IMR-90 (cell line): ENCODE results near the gene GIT2. TPM values are rescaled to one million over a fixed set of nuclear protein-coding genes. Genes with fewer than 3 reads are reported as not detected.

Experiments used
- ATAC-seq: fragments of 200-7000 bp; cut with Tn5 transposase; 2 replicates; pipeline ENCODE4 v1.9.1; 2020; ENCODE audit warnings: low read depth, mild to moderate bottlenecking, moderate library complexity
- BruUV-seq: library from RNA; stranded (reverse); fragments of 400-500 nt; replicated peaks from 2 replicates; lab custom pipeline; 2021; lab: Mats Ljungman, UMichigan
- CTCF ChIA-PET: fragments of 300-600 bp; formaldehyde crosslinking; extraction: SDS; loops from one replicate; lab custom pipeline; 2021; ENCODE audit warnings: antibody characterized with exemption; lab: Yijun Ruan, JAX
- POLR2A ChIA-PET: fragments of 300-600 bp; sonication (Branson Sonifier 250); formaldehyde crosslinking; loops from one replicate; lab custom pipeline; 2022; ENCODE audit warnings: antibody characterized with exemption; ENCODE audit not compliant: unreplicated experiment; lab: Charles Lee
- DNase-seq: peaks from one replicate; pipeline ENCODE4 v3.0.0; 2013
- H2AFZ ChIP-seq: replicated peaks from 2 replicates; pipeline ENCODE3; 2013; ENCODE audit warnings: low read length, mild to moderate bottlenecking; ENCODE audit not compliant: poor library complexity
- H2AK5ac ChIP-seq: 2 replicates; pipeline ENCODE4 v1.6.1; 2013; ENCODE audit warnings: low read depth, low read length, inconsistent platforms
- H2AK9ac ChIP-seq: replicated peaks from 2 replicates; pipeline ENCODE3; 2013; ENCODE audit warnings: mild to moderate bottlenecking, low read depth, low read length, moderate library complexity; ENCODE audit not compliant: poor library complexity
- H2BK120ac ChIP-seq: 2 replicates; pipeline ENCODE4 v1.6.1; 2013; ENCODE audit warnings: low read depth, low read length, inconsistent platforms
- H2BK15ac ChIP-seq: 3 replicates; pipeline ENCODE4 v1.6.1; 2013; ENCODE audit warnings: low read depth, low read length, inconsistent platforms
- H2BK20ac ChIP-seq: 2 replicates; pipeline ENCODE4 v1.6.1; 2013; ENCODE audit warnings: low read depth, mild to moderate bottlenecking, inconsistent platforms, low read length, moderate library complexity
- H2BK5ac ChIP-seq: 2 replicates; pipeline ENCODE4 v1.6.1; 2013; ENCODE audit warnings: mild to moderate bottlenecking, low read depth, low read length, inconsistent platforms; ENCODE audit not compliant: poor library complexity, severe bottlenecking
- H3K14ac ChIP-seq: replicated peaks from 2 replicates; pipeline ENCODE4 v1.6.1; 2013; ENCODE audit warnings: low read depth, low read length, inconsistent platforms
- H3K18ac ChIP-seq: 2 replicates; pipeline ENCODE4 v1.6.1; 2013; ENCODE audit warnings: low read depth, low read length, control low read depth
- H3K23ac ChIP-seq: 2 replicates; pipeline ENCODE4 v1.6.1; 2013; ENCODE audit warnings: low read depth, low read length, inconsistent platforms
- H3K27ac ChIP-seq: 2 replicates; pipeline ENCODE4 v1.5.1; 2013; ENCODE audit warnings: mild to moderate bottlenecking, control low read depth, low read length; ENCODE audit not compliant: insufficient read depth
- H3K27me3 ChIP-seq: 2 replicates; pipeline ENCODE4 v1.6.1; 2013; ENCODE audit warnings: low read length; ENCODE audit not compliant: control insufficient read depth, insufficient read depth
- H3K36me3 ChIP-seq: 2 replicates; pipeline ENCODE4 v1.6.1; 2013; ENCODE audit warnings: low read length, mixed read lengths; ENCODE audit not compliant: control insufficient read depth, insufficient read depth
- H3K4ac ChIP-seq: 2 replicates; pipeline ENCODE4 v1.6.1; 2013; ENCODE audit warnings: low read depth, low read length, inconsistent platforms
- H3K4me1 ChIP-seq: 2 replicates; pipeline ENCODE4 v1.6.1; 2013; ENCODE audit warnings: low read length, mixed read lengths; ENCODE audit not compliant: control insufficient read depth, insufficient read depth
- H3K4me2 ChIP-seq: 2 replicates; pipeline ENCODE4 v1.6.1; 2013; ENCODE audit warnings: low read depth, mild to moderate bottlenecking, control low read depth, low read length, moderate library complexity
- H3K4me3 ChIP-seq: 2 replicates; pipeline ENCODE4 v1.5.1; 2013; ENCODE audit warnings: low read depth, mild to moderate bottlenecking, control low read depth, low read length, moderate library complexity; ENCODE audit not compliant: insufficient read depth
- H3K56ac ChIP-seq: 2 replicates; pipeline ENCODE4 v1.6.1; 2013; ENCODE audit warnings: low read length, inconsistent platforms; ENCODE audit not compliant: insufficient read depth; ENCODE audit errors: extremely low read depth
- H3K79me1 ChIP-seq, 2 experiments: 2 replicates each; pipeline ENCODE4 v1.6.1; 2013; ENCODE audit warnings: low read length in 2 of 2, inconsistent platforms in 1 of 2, low read depth in 1 of 2
- H3K9ac ChIP-seq: 2 replicates; pipeline ENCODE4 v1.6.1; 2013; ENCODE audit warnings: low read depth, low read length, control low read depth
- H3K9me1 ChIP-seq: 2 replicates; pipeline ENCODE4 v1.6.1; 2013; ENCODE audit warnings: low read length, inconsistent platforms; ENCODE audit not compliant: insufficient read depth
- H3K9me3 ChIP-seq: 2 replicates; pipeline ENCODE4 v1.6.1; 2013; ENCODE audit warnings: low read length; ENCODE audit not compliant: control insufficient read depth, insufficient read depth
- H4K20me1 ChIP-seq: 2 replicates; pipeline ENCODE4 v1.6.1; 2013; ENCODE audit warnings: low read length, inconsistent platforms; ENCODE audit not compliant: insufficient read depth
- H4K5ac ChIP-seq: 2 replicates; pipeline ENCODE4 v1.6.1; 2013; ENCODE audit warnings: mild to moderate bottlenecking, low read depth, low read length, control low read depth
- H4K8ac ChIP-seq, 2 experiments: 2 replicates each; pipeline ENCODE4 v1.6.1; 2013; ENCODE audit warnings: low read depth in 2 of 2, low read length in 2 of 2, control low read depth in 1 of 2, inconsistent platforms in 1 of 2
- H4K91ac ChIP-seq: 2 replicates; pipeline ENCODE4 v1.6.1; 2013; ENCODE audit warnings: low read depth, low read length, inconsistent platforms; ENCODE audit not compliant: insufficient read depth
- BHLHE40 ChIP-seq: fragments of 150-350 bp; IDR thresholded peaks from 2 replicates; pipeline ENCODE4 v1.6.1; 2016; ENCODE audit warnings: mild to moderate bottlenecking, low read depth, low read length
- CHD1 ChIP-seq: IDR thresholded peaks from 2 replicates; pipeline ENCODE4 v1.6.1; 2012; ENCODE audit warnings: low read depth, low read length, improper control_type of control experiment
- ELK1 ChIP-seq: fragments of 150-350 bp; IDR thresholded peaks from 2 replicates; pipeline ENCODE4 v1.6.1; 2016; ENCODE audit warnings: low read depth, mild to moderate bottlenecking, low read length, moderate library complexity, borderline replicate concordance
- MAFK ChIP-seq: IDR thresholded peaks from 2 replicates; pipeline ENCODE4 v1.6.1; 2012; ENCODE audit warnings: low read depth, low read length, improper control_type of control experiment
- MAZ ChIP-seq: IDR thresholded peaks from 2 replicates; pipeline ENCODE4 v1.6.1; 2012; ENCODE audit warnings: low read depth, mild to moderate bottlenecking, low read length, improper control_type of control experiment, moderate library complexity, borderline replicate concordance
- MXI1 ChIP-seq: IDR thresholded peaks from 2 replicates; pipeline ENCODE4 v1.6.1; 2012; ENCODE audit warnings: low read depth, mild to moderate bottlenecking, low read length, moderate library complexity, borderline replicate concordance
- POLR2A ChIP-seq: IDR thresholded peaks from 2 replicates; pipeline ENCODE4 v1.6.1; 2012; ENCODE audit warnings: mild to moderate bottlenecking, low read depth, low read length
- RCOR1 ChIP-seq: IDR thresholded peaks from 2 replicates; pipeline ENCODE4 v1.6.1; 2012; ENCODE audit warnings: mild to moderate bottlenecking, low read length, improper control_type of control experiment; ENCODE audit not compliant: insufficient replicate concordance
- USF2 ChIP-seq: fragments of 150-350 bp; IDR thresholded peaks from 2 replicates; pipeline ENCODE4 v1.6.1; 2017; ENCODE audit warnings: mild to moderate bottlenecking, antibody characterized with exemption, low read length, low read depth
- WGBS, 2 experiments: methylation state at CpG; one replicate each; pipeline versions ENCODE4 v1.1.5 to v1.1.7; 2013; ENCODE audit warnings: missing lambda C conversion rate in 2 of 2; ENCODE audit not compliant: insufficient read length in 1 of 2; ENCODE audit errors: extremely low coverage in 2 of 2; 5-methylcytosine and 5-hydroxymethylcytosine counted together
- dilution Hi-C: fragments of 300-500 bp; cut with HindIII; formaldehyde crosslinking; loops from one replicate; pipeline ENCODE4 v1.14.3; 2018; ENCODE audit warnings: low sequenced_read_pairs; ENCODE audit not compliant: unreplicated experiment
- in situ Hi-C: fragments of 300-500 bp; cut with MboI; formaldehyde crosslinking; loops from 3 replicates; pipeline ENCODE4 v1.14.3; 2019; ENCODE audit warnings: low sequenced_read_pairs, inconsistent platforms, mixed read lengths
- intact Hi-C: fragments of 100-400 bp; cut with micrococcal nuclease; formaldehyde crosslinking; loops from 2 replicates; pipeline ENCODE4 v1.10.0; 2022
- polyA plus RNA-seq, 3 experiments: library from polyadenylated mRNA; depleted of rRNA; stranded (reverse); fragments of >200 nt; gene quantifications; 2 replicates each; pipeline ENCODE4 v1.2.3, GENCODE V29; 2012; ENCODE audit warnings: low replicate concordance in 1 of 3
- total RNA-seq: library from RNA; depleted of rRNA; stranded (reverse); fragments of >200 nt; gene quantifications from 2 replicates; pipeline ENCODE4 v1.2.3, GENCODE V29; 2012

GIT2 gene
- total and polyA plus RNA-seq, 2 of the 4 experiments (the other 2 are of a cell fraction) = 48.0 to 71.9 TPM

GRCh38 chr12:109925185-109925840 is 70.9 kb downstream of the GIT2 start:
- no peak overlapping the region for H3K4ac ChIP-seq
- no peak for TF ChIP-seq MXI1
- no peak for TF ChIP-seq BHLHE40
- no peak for TF ChIP-seq ELK1
- no peak for TF ChIP-seq RCOR1
- TF ChIP-seq POLR2A = no peak
- no peak for TF ChIP-seq CHD1
- no peak for TF ChIP-seq MAZ
- TF ChIP-seq MAFK = no peak
- no peak for TF ChIP-seq USF2
- 53% methylated on average over 14 of the region's 20 CpGs; no CpG with 5 or more reads in 1 of the 2 experiments for WGBS, 2 experiments
- no peak overlapping the region for H2BK5ac ChIP-seq
- no peak overlapping the region for H3K4me2 ChIP-seq
- no peak overlapping the region for H2AK9ac ChIP-seq
- H3K27ac ChIP-seq = no peak overlapping the region
- ATAC-seq (no peak), DNase-seq (no peak)
- peaks cover 20% of the 10 kb centered on the region for H3K36me3 ChIP-seq
- no peak overlapping the region for H2AFZ ChIP-seq
- H3K4me1 ChIP-seq = no peaks in the 10 kb centered on the region; the same call in 1 of the 2 replicates
- no peak overlapping the region for H2BK20ac ChIP-seq
- intact Hi-C loops (no loop called here), in situ Hi-C loops (no loop called here), dilution Hi-C loops (no loop called here)
- H2BK15ac ChIP-seq = no peak overlapping the region
- H3K9me3 ChIP-seq = no peaks in the 10 kb centered on the region
- no peaks in the 10 kb centered on the region for H4K20me1 ChIP-seq
- BruUV-seq = no TSS peak
- no peak overlapping the region for H2BK120ac ChIP-seq
- no peak overlapping the region for H4K8ac ChIP-seq
- H3K79me1 ChIP-seq = no peaks in the 10 kb centered on the region
- H3K23ac ChIP-seq = no peak overlapping the region
- CTCF ChIA-PET = no interaction called here
- H4K5ac ChIP-seq = no peak overlapping the region
- H3K14ac ChIP-seq = no peak overlapping the region
- no peaks in the 10 kb centered on the region for H3K27me3 ChIP-seq
- H3K9me1 ChIP-seq = no peaks in the 10 kb centered on the region
- H2AK5ac ChIP-seq = no peak overlapping the region
- H3K4me3 ChIP-seq = no peak overlapping the region
- POLR2A ChIA-PET = no interaction called here
- H3K18ac ChIP-seq = no peak overlapping the region
- H3K9ac ChIP-seq = no peak overlapping the region
- H4K91ac ChIP-seq = no peak overlapping the region
- H3K56ac ChIP-seq = no peak overlapping the region
